Glomerular visceral epithelial cell (primary cell): ENCODE measurements around the gene ARAP2.

Experiments
- DNase-seq: peaks from one replicate; pipeline ENCODE4 v3.0.0-alpha.2; 2016; ENCODE audit errors: extremely low spot score

ARAP2 gene, protein sequence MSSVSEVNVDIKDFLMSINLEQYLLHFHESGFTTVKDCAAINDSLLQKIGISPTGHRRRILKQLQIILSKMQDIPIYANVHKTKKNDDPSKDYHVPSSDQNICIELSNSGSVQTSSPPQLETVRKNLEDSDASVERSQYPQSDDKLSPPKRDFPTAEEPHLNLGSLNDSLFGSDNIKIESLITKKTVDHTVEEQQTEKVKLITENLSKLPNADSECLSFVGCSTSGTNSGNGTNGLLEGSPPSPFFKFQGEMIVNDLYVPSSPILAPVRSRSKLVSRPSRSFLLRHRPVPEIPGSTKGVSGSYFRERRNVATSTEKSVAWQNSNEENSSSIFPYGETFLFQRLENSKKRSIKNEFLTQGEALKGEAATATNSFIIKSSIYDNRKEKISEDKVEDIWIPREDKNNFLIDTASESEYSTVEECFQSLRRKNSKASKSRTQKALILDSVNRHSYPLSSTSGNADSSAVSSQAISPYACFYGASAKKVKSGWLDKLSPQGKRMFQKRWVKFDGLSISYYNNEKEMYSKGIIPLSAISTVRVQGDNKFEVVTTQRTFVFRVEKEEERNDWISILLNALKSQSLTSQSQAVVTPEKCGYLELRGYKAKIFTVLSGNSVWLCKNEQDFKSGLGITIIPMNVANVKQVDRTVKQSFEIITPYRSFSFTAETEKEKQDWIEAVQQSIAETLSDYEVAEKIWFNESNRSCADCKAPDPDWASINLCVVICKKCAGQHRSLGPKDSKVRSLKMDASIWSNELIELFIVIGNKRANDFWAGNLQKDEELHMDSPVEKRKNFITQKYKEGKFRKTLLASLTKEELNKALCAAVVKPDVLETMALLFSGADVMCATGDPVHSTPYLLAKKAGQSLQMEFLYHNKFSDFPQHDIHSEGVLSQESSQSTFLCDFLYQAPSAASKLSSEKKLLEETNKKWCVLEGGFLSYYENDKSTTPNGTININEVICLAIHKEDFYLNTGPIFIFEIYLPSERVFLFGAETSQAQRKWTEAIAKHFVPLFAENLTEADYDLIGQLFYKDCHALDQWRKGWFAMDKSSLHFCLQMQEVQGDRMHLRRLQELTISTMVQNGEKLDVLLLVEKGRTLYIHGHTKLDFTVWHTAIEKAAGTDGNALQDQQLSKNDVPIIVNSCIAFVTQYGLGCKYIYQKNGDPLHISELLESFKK (N-terminal part only)

DNA sequence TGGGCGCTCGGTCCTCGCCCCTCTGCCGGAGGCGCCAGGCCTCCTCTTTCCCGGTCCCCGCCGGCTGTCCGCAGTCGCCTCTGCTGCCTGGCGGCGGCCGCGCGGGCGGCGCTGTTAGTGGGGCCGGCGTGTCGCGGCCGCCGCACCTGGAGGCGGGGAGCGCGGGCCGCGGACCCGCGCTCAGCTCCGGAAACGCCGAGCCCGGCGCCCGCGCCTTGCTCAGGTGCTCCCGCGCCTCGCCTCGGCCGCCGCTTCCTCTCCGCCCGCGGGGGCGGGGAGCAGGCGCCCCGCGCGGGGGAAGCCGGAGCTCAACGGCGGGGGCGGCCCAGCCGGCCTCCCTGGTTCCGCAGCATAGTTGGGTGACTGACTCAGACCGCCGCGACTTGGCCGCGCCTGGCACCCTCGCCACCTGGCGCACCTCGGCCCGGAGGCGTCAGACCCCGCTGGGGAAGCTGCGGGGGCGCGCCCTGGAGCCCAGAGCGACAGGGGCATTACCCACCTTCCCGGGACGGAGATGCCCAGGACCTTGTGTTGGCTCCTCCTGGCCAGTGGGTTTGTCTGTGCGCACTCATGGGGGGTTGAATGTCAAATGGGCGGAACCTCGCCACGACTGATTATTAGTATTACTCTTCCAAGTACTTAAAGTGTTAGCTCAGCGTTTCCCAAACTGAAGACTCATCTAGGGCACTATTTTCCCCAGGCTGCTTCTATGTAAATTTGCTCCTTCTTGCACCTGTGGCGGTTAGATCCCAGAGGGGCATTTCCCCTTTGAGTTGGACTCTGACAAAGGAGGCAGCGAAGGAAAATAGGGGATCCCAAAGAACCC, at the start of gene ARAP2:
Gene ARAP2, minus strand, starts transcription at position 258 of the 826 bp plus-strand sequence. CDS start 15,028 bp downstream, outside the sequence.
- peak; percentile 79 for DNase-seq

DNA sequence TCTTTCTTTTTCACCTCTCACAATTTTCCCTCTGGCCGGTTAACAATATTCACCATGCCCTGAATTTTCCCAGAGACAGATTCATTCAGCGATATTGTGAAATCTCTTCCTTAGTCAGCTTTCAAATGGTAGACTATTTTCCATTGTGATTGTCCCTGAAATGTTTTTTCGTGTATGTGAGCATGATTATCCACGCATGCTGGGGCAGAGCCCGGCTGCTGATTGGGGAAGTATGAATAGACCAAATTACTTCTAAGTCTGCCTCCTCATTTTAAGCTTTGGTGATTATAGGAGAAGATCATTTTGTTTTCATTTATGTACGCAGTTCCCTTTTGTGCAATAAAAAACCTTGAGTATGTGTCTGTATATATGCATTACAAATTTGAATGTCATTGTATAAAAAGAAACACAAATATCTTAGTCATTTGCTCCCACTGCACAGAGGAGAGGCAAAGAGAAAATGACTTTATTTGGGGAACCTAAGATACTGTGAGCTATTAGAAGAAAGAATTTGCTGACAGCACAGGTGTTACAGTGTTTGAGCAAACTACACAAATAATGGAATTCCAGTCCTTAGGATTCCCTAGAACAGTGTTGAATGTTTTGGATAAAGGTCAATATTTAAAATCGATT, 48.4 kb upstream of the ARAP2 start:
- no peak for DNase-seq

DNA sequence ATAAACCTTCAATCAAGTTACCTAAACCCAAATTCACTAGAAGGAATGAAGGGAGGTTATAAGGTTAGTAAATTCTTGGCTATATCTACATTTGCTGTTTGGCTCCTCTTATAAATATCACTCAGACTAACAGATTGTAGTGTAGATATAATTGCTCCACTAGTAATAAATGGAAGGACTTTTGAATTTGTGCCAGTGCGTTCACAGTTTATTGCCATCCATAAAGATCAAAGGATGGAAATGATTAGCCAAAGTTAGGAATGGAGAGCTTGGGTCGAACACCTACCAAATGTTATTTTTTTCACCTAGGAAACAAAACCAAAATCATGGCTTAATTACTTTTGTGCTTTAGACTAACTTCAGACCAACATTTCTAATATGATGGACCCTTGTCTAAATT, 46.3 kb upstream of the ARAP2 start:
- no peak for DNase-seq

DNA sequence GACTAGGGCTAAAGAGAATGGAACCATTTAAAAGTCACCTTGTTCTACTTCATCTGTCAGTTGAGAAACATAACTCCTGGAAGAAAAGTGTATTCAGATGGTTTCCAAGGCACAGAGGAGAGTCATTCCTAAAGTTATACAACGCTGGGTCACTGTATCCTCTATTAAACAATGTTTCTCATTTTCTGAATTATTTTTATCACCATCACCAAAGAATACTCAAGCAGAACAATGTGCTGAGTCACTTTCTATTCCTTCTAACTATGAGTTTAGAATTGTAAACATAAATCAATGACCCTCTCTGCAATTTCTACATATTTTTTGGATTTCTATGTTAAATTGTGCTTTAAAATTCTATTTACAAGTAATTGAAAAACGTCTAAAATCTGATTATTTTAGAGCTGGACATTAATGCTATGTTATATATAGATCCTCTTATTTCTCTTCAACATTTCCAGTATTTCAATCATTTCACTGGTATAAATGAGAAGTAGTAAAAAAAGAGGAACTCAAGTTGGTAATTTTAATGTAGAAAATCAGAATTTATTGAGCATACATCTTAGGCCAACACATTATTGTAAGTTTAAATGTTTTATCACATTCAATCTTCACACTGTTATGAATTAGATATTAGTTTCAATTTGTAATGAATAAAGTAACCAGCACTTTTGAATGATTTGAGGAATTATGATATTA, 44.6 kb upstream of the ARAP2 start:
- no peak for DNase-seq

DNA sequence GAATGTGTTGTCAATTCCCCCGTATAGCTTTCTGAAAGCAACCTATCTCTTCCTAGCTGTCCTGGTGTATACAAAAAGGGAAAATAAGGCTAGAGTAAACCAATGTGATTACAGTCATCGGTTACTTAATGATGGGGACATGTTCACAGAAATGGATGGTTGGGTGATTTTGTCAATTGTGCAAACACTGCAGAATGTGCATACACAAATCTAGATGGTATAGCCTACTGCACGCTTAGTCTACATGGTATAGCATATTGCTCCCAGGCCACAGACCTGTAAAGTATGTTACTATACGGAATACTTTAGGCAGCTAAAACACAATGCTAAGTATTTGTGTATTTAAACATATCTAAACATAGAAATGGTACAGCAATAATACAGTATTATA, 42.2 kb upstream of the ARAP2 start:
- DNase-seq, result no peak

DNA sequence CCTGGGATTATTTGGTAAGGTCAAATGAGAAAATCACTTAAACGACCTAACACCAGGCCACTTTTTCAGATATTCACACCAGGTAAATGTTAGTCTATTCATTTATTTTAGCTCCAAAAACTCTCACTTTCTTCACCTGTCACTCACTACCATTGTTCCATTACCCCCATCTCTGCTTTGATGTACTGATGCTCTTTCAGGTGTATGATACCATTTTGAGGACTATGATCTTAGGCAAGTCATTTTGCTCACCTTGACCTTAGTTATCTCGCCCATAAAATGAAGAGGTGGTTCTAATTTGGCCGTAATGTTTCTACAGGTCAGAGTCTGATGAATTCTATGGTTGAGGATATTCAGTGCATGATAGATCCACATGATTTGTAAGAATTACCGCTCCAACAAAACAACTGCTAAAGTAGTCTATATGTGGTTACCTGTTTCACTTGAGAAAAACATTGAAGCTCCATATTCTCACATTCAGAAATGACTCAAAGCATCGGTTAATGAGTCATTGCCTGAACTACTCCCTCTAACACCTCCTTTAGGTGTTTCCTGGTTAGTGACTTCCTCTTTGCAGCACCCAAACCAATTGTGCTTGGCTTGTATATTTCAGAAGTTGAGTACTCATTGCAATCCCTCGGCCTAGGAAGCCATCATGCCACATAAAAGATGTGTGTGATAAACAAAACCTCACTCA, 41.6 kb upstream of the ARAP2 start:
- DNase-seq, result peak; percentile 33

DNA sequence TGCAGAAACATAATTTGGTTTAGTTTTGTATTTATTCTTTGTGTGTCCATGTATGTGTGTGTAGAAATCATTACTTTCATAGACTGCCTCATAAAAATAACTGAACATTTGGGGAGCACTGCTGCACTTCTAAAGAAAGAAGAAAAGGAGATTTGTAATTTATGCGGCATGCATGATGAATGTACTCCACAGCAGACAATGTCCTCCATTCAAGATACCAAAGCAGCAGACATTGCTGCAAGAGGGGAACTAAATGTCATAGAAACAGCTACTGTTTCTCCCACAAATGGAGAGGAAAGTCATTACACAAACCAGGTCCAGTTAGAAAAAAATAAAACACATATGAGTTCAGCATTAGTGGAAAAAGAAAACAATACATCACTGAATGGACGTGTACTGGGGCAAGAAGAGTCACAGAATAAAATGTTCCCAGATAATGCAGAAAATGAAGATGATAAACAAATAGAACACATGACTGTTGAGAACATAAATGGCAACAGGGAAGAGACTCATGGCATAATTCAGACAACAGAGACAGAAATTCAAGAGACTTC, 39.7 kb upstream of the ARAP2 start:
- DNase-seq, result no peak

DNA sequence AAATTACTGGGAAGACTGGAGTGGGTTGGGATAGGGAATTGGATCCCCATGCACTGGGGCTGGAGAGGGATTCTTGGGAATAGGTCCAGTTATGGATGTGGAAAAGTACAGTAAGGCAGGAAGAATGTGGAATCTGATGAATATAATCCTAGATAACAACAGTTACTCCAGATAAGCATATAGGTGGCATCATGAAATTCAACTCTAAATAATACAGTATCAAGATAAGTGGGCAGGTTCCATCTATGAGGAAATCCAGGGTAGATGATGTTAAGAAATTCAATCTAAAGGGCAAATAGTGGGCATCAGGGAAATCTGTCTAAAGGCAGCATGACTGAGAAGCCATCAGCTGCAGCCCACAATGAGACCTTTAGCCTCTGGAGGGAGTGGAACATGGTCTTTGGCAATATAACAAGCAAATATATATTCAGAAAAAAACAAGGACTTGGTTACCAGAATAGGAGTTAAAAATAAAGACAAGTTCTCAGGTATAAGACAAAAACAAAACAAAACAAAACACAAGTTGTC, 38.3 kb upstream of the ARAP2 start:
- DNase-seq, result no peak

DNA sequence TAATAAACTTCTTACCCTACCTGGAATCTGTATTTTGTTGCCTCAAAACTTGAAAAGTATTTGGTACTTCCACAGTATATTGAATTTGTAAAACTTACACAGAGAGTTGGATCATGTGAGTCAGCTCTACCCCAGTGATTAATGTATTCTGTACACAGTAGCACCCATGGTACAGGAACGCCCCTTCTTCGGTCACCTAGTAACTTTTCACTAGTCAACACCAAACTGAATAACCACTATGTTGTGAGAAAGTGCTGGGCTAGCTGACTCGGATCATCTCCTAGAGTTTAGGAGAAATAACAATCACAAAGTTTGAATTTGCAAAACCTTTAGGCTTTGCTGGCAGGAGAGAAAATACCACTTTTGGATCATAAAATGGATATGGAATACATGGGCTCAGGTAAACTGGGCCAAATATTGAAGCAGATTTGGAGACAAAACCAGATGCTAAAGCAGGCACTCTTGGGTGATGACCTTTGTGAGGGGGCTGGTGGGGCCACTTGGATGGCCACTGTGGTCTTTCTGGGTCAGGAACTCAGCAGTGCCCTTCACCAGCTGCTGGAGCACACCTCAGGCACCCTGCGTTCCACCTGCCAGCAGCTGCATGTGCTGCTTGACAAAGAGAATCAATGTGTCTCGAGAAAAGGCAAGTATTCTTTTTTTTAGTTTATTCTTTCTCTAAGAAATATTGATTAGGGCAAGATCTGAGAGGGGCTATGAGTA, 37.2 kb upstream of the ARAP2 start, which contains the start of gene DTHD1:
Gene DTHD1, plus strand, starts transcription at position 233 of the 723 bp plus-strand sequence. Its CDS starts 143 bp downstream, at position 376.
- peak; percentile 15 for DNase-seq

DNA sequence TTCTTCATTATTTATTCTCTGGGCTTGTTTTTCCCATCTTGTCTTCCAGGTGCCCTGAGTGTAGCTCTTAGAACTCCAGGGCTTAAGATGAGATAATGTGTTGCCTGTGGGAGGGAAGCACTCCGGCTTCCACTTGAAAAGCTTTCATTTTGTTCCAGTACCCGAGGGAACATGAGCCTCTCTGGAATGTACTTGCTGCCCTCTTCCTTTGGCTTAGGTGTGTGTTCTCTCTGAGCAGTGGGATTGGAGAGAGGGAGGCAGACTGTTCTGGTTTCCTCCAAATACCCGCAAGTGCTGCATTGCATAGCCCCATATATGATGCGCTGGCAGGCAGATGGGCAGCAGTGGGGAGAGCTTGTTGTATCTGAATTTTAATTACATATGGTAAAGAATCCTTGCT, 36.2 kb upstream of the ARAP2 start:
- DNase-seq, result peak; percentile 4

DNA sequence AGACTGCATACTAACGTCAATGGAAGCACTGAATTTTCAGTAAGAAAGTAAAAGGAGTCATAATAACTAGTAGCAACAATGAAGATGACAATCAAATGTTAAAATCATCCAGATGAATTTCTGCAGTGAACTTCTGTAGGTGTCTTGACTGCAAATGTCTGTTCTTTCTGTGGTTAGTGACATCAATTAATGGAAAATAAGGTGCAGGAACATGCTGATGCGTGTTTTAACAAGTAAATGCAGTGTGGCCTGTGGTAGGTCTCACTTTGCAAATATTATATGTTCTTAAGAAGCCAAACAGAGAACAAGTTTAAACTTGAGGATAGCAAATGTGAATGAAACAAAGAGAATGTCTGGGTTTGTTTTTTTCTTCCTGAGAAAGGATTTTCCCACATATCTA, 34.5 kb upstream of the ARAP2 start:
- no peak for DNase-seq

DNA sequence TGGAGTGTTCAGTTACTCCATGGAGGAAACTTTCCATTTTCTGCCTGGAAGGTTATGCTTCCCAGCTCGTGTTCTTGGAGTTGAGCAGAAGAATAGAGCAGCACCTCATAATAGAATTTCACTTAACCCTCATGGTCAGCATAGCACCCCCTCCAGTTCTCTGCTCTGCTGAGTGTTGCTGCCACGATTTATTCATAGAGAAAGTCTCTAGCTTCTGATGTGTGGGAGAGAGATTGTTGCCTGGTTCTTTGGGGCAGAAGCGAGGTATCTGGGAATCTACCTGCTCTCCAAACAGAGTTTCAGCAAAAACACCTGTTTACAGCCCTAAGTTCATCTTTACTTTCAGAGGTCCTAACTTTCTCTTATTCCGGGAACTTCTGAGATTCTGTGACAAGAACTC, 33.2 kb upstream of the ARAP2 start:
- no peak for DNase-seq

DNA sequence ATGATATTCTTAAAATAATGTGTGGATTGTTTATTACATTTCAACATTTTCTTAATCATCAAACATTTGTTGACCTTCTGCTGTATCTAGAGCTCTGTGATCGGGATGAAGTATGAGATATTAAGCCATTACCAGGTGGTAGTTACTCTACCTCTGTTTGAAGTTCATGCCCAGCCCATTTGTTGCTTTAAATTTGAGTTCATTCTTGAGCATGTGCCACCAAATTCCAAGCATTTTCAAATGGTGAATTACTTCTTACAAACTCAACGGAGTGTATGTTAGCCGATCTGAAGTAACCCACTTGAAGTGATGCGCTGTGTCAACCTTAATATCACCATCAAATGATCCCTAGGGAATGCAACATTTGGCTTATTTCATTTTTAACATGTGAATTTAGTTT, 29.8 kb upstream of the ARAP2 start:
- DNase-seq, result peak; percentile 7

DNA sequence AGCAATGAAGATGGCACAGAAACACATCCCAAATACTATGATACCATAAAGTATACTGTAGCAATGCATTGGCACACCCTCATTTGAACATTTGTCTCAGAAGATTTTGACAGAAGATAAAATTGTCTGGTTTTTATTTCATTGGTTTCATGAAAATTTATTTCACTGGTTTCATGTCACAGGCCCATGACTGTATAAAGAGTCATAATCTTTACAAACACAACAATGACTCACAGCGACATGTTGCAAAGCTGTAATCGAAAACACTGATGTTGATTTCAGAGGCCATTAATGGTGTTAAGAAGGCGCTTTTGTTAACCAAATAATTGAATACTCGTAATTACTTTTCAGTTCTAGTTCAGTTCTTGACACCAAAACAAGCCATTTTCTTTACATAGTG, 29.0 kb upstream of the ARAP2 start:
- DNase-seq, result no peak

DNA sequence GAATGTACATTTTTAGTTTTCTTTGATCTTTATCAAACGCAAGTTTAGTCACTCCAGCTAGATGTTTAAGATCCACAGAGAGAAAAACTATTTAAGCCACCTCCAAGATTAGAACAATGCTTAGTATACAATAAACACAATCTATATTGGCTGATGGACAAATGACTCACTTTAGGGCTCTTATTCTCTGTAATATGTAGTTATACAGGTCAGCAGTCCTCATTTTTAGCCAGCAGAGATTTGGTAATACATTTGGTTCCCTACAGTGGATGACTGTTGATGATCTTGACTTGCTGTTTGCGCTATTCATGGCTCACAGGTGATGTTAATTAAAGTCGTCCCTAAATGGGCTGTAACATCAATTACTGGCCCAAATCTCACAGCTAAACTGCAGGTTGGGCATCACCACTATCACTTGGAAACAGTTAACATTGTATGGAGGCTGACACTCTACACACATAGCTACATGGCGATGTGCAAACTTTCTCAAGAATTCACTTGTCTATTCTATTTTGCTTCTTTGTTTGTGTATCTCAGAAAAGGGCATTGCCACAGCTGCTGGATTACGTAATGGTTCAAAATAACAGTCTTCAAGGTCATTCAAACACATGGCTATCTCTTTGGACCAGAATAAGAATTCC, 25.3 kb upstream of the ARAP2 start:
- DNase-seq, result no peak

DNA sequence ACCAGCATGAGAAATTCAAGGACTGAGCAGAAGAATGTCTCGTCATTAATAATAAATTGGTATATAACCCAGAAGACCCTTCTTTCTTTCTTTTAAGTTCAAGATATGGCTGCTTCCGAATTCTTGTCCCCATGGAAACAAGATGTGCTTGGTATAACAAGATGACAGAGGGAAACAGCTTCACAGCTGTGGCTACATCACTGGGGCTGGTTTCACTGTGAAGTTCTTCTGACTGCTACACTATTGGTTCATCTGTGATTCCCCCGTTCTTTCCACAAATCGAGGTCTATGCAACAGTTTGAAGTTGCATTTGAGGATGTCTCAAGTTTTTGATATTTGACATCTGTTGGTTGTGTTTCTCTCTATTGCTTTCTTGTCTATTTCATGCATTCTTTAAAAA, 24.8 kb upstream of the ARAP2 start:
- DNase-seq, result no peak

DNA sequence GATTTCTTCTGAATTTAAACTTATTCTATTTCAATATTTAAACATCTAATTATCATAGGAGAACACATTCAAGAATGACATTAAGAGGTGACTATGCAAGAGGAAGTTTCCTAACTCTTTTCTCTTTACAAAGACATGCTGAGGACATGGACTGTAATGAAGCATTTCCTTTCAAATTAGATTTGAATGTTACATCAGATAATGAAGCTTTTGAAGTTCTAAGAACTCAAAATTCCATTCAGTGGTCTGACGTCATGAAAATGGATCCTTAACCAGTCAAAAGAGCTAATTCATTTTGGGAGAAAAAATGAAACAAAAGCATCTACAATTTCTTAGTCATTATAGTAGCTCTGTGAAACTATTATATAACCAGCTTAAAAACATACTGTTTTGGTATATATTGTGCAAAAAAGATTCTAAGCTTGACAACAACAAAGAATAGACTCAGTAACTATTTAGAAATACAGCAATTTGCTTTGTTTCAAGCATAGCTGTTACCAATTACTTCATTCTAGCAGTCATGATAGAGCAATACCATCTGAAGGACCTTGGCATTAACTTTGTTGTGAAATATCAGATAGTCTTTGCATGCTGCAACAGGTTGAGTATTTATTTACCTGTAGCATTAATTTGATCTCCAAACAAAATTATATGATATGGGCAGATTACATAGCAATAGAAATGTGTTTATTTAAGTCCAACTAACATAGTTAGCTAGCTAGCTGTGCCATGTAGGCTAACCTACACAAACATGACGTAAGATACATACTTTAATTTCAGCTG, 23.4 kb upstream of the ARAP2 start:
- no peak for DNase-seq
